ENCODE data around the gene FAF1. TPM values are rescaled to one million over a fixed set of nuclear protein-coding genes. Genes with fewer than 3 reads are reported as not detected.

The FAF1 gene
- total RNA-seq, 1 donor from 2014 or later = 21.2 TPM

GRCh38 chr1:50418600-50419109 is 541.4 kb downstream of the FAF1 start:
- DNase-seq (ENCODE audit: low read depth in 2 of 2) = peak in 1 of 2 donors; percentile 34

- no peak for DNase-seq (ENCODE audit: low read depth in 2 of 2)
These were observed 542.0 kb downstream of the FAF1 start for GRCh38 chr1:50417946-50418599.

- DNase-seq (ENCODE audit: low read depth in 2 of 2) = no peak
These were observed 542.6 kb downstream of the FAF1 start for GRCh38 chr1:50417507-50417906.

DNA sequence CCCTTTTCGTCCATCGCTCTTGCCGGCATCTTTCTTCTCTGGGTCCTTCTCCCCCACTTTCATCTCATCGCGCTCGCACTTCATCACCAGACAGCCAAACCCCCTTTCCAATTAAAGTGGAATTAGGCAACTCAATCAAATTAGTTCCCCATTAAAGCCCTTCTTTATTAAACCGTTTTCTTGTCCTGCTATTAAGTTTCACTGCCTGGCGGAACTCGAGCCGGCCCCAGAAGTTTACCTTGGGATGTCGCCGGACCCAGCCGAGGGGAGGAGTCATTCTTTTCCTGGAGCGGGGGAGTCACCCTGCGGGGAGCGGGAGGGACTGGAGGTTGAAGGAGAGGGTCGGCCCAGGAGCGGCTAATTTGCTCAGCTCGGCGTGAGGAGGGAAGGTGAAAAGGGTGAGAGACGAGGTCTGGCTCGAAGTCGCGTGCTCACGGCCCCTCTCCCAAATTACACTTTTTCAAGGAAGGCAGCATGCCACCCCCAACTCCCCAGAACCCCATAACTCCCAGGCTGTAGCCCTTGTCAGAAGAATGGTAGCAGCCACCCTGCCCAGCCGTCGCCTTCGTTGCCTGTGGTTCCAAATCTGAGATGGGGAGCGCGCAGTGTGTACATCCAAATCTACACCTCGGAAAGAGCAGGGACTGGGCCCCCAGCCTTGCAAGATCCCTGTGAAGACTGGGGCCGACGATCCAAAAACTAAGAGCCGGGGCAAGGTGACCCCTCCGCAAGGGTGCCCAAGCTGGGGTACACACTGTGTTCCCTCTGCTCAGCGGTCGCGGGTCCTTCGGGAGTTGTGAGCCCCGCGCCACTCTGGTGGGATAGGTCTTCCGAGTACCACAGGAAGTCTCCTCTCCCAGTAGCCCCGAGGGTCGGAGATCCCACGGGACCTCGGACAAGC is 543.3 kb downstream of the FAF1 start:
- no peak for DNase-seq (ENCODE audit: low read depth in 2 of 2)

DNA sequence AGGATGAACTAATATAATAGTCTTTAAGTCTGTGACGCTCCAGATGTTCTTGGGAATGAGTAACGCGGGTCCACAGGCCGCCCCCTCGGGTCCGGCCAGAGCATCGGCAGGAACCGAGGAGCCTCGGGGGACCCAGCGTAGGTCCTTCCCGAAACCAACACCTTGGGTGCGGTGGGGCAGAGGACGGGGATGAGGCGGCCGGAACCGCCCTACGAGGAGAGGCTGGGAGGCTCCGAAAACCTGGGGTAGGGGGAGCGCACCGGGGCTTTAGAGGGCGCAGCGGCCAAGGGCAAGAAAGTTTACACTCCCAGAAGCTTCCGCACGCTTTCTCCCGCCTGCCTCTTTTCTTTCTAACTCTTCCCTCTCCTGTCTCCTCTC is 543.9 kb downstream of the FAF1 start:
- no peak for DNase-seq (ENCODE audit: low read depth in 2 of 2)

DNA sequence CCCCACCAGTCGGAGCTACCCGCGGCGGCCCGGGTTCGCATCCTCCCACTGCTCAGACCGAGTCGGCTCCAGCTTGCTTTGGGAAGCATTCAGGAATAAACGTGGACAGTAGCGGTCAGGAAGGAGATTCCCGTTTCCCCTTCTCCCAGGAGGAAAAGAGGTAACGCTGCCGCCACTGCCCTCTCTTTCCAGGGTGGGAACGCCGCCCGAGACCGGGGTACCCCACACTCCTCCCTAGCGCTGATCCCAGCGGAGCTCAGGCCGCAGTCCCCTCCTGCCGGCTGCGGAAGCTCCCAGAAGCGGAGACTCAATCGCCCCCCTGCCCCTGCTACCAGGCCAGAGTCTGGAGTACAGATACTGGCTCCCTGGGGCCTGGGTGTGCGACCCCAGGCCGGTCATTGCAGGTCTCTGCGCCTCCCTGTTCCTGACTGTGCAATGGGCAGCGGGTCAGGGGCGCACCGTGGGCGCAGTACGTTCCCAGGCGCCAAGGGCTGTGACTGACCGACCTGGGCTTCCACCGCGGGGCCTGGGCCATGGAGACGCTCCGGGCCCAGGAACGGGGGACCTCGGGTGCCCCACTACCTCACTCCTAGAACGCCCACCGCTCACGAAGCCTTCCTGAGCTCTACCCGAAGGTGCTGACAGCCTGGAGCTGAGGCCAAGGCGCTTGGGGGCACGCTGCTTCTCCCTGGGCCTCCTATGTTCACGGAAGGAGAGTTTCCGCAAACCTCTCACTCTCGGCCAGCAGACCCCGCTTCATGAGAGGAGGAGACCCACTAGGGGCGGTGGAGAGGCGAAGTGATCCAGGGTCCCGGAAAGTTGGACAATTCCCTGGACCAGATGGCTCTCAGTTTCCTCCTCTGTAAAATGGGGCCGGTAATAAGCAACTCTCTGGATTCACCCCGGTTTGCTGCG is 544.6 kb downstream of the FAF1 start:
- no peak for DNase-seq (ENCODE audit: low read depth in 2 of 2)

DNA sequence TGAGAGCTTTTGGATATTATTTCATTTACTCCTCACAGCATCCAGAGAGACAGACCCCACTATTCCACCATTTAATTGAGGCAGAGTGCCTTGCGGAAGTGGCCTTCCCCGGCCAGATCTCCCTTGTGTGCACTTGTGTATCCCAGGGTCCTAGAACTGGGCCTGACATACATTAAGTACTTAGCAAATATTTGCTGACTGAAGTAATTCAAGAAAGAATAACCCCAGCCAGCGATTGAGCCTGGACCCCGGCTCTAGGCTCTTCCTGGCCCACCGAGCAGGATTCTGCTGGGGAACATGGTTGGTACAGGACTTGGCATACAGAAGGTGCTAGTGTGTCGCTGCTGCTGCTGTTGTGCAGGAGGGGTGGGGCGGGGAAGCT is 545.2 kb downstream of the FAF1 start:
- no peak for DNase-seq (ENCODE audit: low read depth in 2 of 2)

DNA sequence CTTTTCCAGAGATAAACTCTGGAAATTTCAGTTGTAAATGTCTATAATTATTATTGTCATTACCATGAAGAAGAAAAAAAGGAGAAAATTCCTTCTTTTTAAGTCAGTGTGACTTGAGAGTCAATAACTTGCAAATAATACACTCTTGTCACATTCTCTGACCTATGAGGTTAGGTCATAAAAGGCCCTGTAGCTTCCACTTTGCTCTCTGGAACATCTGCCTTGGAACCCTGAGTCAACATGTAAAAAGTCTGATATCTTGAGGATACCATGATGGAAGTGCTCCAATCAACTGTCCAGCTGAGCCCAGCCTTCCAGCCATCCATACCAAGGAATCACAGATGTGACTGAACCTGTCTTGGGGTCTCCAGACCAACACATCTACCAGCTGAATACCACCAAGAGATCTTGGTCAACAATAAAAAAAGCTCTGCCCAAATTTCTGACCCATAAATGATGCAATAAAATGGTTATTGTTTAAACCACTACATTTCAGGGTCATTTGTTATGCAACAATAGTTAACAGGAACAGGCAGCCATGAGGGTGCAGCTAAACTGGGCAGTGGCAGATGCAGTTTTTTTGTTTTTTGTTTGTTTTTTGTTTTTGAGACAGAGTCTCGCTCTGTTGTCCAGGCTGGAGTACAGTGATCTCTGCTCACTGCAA is 547.1 kb downstream of the FAF1 start:
- no peak for DNase-seq (ENCODE audit: low read depth in 2 of 2)

DNA sequence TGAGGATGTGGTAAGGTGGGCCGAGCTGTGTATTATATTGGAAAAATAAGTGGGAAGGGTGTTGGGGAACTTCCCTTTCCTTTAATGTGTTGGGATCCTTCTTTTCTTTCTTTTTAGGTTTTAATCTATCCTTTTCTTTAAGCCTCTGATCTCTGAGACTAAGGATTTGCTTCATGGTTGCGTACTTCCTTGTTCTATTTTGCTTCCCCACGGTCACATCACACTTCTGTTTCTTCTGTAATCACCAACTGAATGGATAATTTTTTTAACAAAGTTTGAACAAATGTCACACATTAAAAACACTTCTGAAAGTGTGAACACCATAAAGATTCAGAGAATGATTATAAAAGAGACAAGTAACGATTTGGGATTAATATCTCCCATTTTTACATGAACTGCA is 554.3 kb downstream of the FAF1 start:
- no peak for DNase-seq (ENCODE audit: low read depth in 2 of 2)

DNA sequence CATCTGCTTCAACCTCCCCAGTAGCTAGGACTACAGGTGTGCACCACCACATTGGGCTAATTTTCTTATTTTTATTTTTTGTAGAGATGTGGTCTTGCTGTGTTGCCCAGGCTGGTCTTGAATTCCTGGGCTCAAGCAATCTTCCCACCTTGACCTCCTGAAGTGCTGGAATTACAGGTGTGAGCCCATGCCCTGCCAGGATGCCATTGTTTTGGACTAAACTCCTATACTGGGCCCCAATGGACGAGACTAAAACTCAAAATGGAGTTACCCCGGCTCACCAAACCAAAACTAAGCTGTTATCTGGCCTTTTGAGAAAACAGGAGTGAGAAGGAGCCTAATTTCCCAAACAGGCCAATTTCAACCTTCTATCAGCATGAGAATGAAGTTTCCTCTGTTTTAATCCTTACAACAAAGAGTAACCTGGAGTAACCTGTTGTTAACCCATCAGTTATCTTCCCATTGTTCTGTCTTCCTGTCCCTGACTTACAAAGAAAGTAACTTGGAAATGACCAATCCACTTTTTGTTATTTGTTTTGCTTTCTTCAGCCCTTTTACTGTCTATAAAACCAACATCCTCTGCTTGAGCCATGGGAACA is 566.4 kb downstream of the FAF1 start:
- DNase-seq (ENCODE audit: low read depth in 2 of 2) = no peak

Other genes starting within 250 kb of the FAF1 start
- 12.2 and 17.1 TPM in 2 replicates for gene CDKN2C, start 10.0 kb upstream of the FAF1 start, total RNA-seq
- gene C1orf185, start 142.0 kb upstream of the FAF1 start, total RNA-seq = not detected in 2 replicates